ENCODE measurements around the gene RXRA.
A peak's percentile ranks its signal among the peaks of the same experiment; 100 is the strongest.

RXRA gene

GRCh38 chr9:134339183-134339806, 13.0 kb downstream of the RXRA start:
- DNase-seq: no peak

GRCh38 chr9:134340475-134341160, 14.4 kb downstream of the RXRA start:
- no peak for DNase-seq

GRCh38 chr9:134341306-134341705, 15.1 kb downstream of the RXRA start:
- DNase-seq: no peak

GRCh38 chr9:134341929-134342745, 15.9 kb downstream of the RXRA start:
- DNase-seq: no peak

- no peak for DNase-seq
These were observed 16.5 kb downstream of the RXRA start for GRCh38 chr9:134342746-134343115.

GRCh38 chr9:134343637-134344036, 17.4 kb downstream of the RXRA start:
- DNase-seq: no peak

- DNase-seq: peak; percentile 39
These were observed 18.0 kb downstream of the RXRA start for GRCh38 chr9:134344068-134344799.

- DNase-seq: no peak
These were observed 18.6 kb downstream of the RXRA start for GRCh38 chr9:134344800-134345310.

- DNase-seq: no peak
These were observed 19.5 kb downstream of the RXRA start for GRCh38 chr9:134345737-134346136.

- no peak for DNase-seq
These were observed 19.9 kb downstream of the RXRA start for GRCh38 chr9:134346151-134346550.

- DNase-seq: no peak
These were observed 20.8 kb downstream of the RXRA start for GRCh38 chr9:134346840-134347583.

- DNase-seq: no peak
These were observed 21.7 kb downstream of the RXRA start for GRCh38 chr9:134347996-134348395.

GRCh38 chr9:134348404-134349155, 22.3 kb downstream of the RXRA start:
- DNase-seq: no peak

GRCh38 chr9:134349936-134350335, 23.7 kb downstream of the RXRA start:
- no peak for DNase-seq

GRCh38 chr9:134350416-134350994, 24.2 kb downstream of the RXRA start:
- no peak for DNase-seq

- DNase-seq: no peak
These were observed 25.4 kb downstream of the RXRA start for GRCh38 chr9:134351606-134352176.

- no peak for DNase-seq
These were observed 26.1 kb downstream of the RXRA start for GRCh38 chr9:134352247-134352933.

GRCh38 chr9:134353539-134353938, 27.3 kb downstream of the RXRA start:
- no peak for DNase-seq

- DNase-seq: no peak
These were observed 28.9 kb downstream of the RXRA start for GRCh38 chr9:134355158-134355557.
